ENCODE data around the gene KRT2. TPM values are rescaled to one million over a fixed set of nuclear protein-coding genes. Genes with fewer than 3 reads are reported as not detected.

The KRT2 gene
- total and polyA plus RNA-seq, 2 of the 8 experiments (the other 6 are each of a cell fraction or from before 2014, with no cell fraction given), result not detected

- no peak overlapping the region for H2AK5ac ChIP-seq (ENCODE audit: low read depth, low read length)
- no peaks in the 10 kb centered on the region for H3K79me2 ChIP-seq (ENCODE audit: control insufficient read depth in 1 of 2, insufficient read depth in 2 of 2, low read length in 2 of 2)
- H3K4me1 ChIP-seq (replicated peaks in 1 of 4; ENCODE audit: control insufficient read depth in 3 of 4, insufficient read depth in 4 of 4, low read length in 3 of 4), result no peaks in the 10 kb centered on the region
- no peak overlapping the region for H4K91ac ChIP-seq (replicated peaks; ENCODE audit: insufficient read length, low read length)
- no peaks in the 10 kb centered on the region; the same call in 1 of the 2 replicates for H3K79me1 ChIP-seq (ENCODE audit: low read depth, low read length)
- no peak overlapping the region for H3K18ac ChIP-seq (ENCODE audit: extremely low read depth, low read length)
- H2BK15ac ChIP-seq (ENCODE audit: low read length), result no peak overlapping the region
- no peak overlapping the region for H2BK20ac ChIP-seq (ENCODE audit: low read length)
- H4K8ac ChIP-seq (ENCODE audit: extremely low read depth, insufficient read depth, low read length), result no peak overlapping the region
- no peak overlapping the region for H3K27ac ChIP-seq (ENCODE audit: low read depth, low read length)
- no peak overlapping the region for H3K4me3 ChIP-seq (ENCODE audit: extremely low read depth in 1 of 4, insufficient read depth in 2 of 4, low read depth in 3 of 4, low read length in 4 of 4)
- TF ChIP-seq SUZ12 (IDR thresholded peaks at IDR 0.05; ENCODE audit: low read length), result no peak
- no peak for TF ChIP-seq BRCA1 (IDR thresholded peaks at IDR 0.05; ENCODE audit: low read depth, low read length)
- TF ChIP-seq CREB1 (IDR thresholded peaks at IDR 0.05), result no peak
- no peak for TF ChIP-seq GABPA (IDR thresholded peaks at IDR 0.05; ENCODE audit: borderline replicate concordance, insufficient read depth, low read length)
- TF ChIP-seq ATF3 (IDR thresholded peaks at IDR 0.05; ENCODE audit: insufficient read depth, low read depth, low read length), result no peak
- TF ChIP-seq MAX (IDR thresholded peaks at IDR 0.05), result no peak
- no peak for TF ChIP-seq RXRA (IDR thresholded peaks at IDR 0.05; ENCODE audit: insufficient read depth, low read depth, low read length)
- no peak overlapping the region for H2AFZ ChIP-seq (ENCODE audit: low read length)
- WGBS, 2 experiments (ENCODE audit: extremely low coverage in 1 of 2, insufficient coverage in 1 of 2, insufficient read length in 1 of 2, insufficient replicate concordance in 2 of 2, low coverage in 1 of 2, low lambda C conversion rate in 2 of 2, missing lambda C conversion rate in 1 of 2), result 89% methylated on average over 4 of the region's 4 CpGs; no CpG with 5 or more reads in 1 of the 2 experiments
- H4K20me1 ChIP-seq (replicated peaks in 1 of 2; ENCODE audit: control insufficient read depth in 1 of 2, insufficient read depth in 2 of 2, low read length in 2 of 2), result no peaks in the 10 kb centered on the region
- FAIRE-seq (no peak), DNase-seq (ENCODE audit: low read depth in 1 of 2, low spot score in 2 of 2) (peak in 1 of 2 experiments; percentile 8)
- H3K27me3 ChIP-seq (replicated peaks in 1 of 4; ENCODE audit: control insufficient read depth in 3 of 4, extremely low read depth in 1 of 4, insufficient read depth in 3 of 4, low read length in 3 of 4), result no peaks in the 10 kb centered on the region; a peak in 2 of 7 replicates
- H3K23ac ChIP-seq (ENCODE audit: insufficient read length), result no peak overlapping the region
- ChIA-PET CTCF (ENCODE audit: partially characterized antibody) (interaction anchor here (1.3 to 1.7 kb wide), 2 partner anchors 17 to 237 kb away, joined by 3 to 6 read pairs; no protein-coding TSS in a partner anchor), POLR2A (ENCODE audit: partially characterized antibody) (no interaction called here)
- H2BK5ac ChIP-seq (ENCODE audit: low read depth, low read length), result no peak overlapping the region
- H3K4me2 ChIP-seq (ENCODE audit: insufficient read depth in 1 of 2, low read depth in 2 of 2, low read length in 2 of 2), result no peak overlapping the region
- no peak overlapping the region for H2BK12ac ChIP-seq (ENCODE audit: low read depth, low read length)
- no peaks in the 10 kb centered on the region for H3K23me2 ChIP-seq (ENCODE audit: low read depth, low read length)
- H3K9ac ChIP-seq (replicated peaks in 1 of 4; ENCODE audit: extremely low read depth in 1 of 4, low read depth in 3 of 4, low read length in 3 of 4), result no peak overlapping the region
- no peak overlapping the region for H2BK120ac ChIP-seq (replicated peaks; ENCODE audit: low read depth, low read length)
- no peaks in the 10 kb centered on the region for H3K9me3 ChIP-seq (ENCODE audit: insufficient read depth in 2 of 2, low read depth in 1 of 2, low read length in 1 of 2)
- H3K4ac ChIP-seq (replicated peaks; ENCODE audit: insufficient read length, low read depth, low read length), result no peak overlapping the region
- no peak overlapping the region for H4K5ac ChIP-seq (ENCODE audit: insufficient read length, low read depth, low read length)
- H3K56ac ChIP-seq (replicated peaks; ENCODE audit: insufficient read length, low read depth, low read length), result no peak overlapping the region
- no peaks in the 10 kb centered on the region for H3K36me3 ChIP-seq (ENCODE audit: control insufficient read depth in 2 of 4, insufficient read depth in 4 of 4, low read length in 3 of 4)
- H3K14ac ChIP-seq (ENCODE audit: insufficient read length), result no peak overlapping the region
These were observed 23.9 kb downstream of the KRT2 start for GRCh38 chr12:52628111-52628507.
